ENCODE measurements around the gene CAMKMT. TPM values are rescaled to one million over a fixed set of nuclear protein-coding genes. Genes with fewer than 3 reads are reported as not detected.
A peak's percentile ranks its signal among the peaks of the same experiment; 100 is the strongest.

CAMKMT gene
- total RNA-seq, 1 experiment from 2014 or later = 17.4 TPM

DNA sequence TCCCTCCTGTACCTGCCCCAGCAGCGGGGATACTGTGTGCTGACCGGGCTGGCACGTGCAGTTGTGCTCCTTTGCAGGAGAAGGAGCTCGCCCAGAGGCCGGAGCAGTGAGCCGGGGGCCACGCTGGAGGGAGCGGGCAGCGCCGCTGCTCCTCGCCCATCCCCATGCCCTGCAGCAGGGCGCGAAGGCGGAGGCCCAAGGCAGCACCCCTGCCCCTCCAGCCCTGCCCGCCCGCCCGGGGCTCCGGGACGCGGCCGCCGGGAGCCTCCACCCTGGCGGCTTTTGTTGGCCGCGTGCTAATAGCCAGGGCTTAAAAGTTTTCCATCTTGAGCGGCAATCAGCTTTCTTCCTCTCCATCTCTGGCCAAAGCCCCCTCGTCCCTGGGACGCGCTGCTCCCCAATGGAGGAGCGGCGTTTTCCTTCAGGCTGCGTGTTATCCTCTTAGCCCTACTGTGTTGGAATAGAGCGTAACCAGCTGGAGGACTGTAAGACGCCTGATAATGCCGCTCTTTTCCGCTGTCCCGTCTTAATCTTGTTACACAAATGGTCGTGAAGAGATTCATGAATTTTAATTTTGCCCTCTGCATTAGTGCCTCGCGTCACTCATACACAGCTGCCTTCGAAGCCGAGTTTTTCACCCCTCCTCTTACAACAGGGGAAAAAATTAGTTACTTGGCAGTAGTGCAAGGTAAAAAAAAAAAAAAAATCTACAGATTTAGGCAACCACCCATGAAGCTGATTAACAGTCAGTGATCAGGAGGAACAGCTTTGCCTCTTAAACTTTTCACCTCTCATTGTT is 406.9 kb downstream of the CAMKMT start:
- H3K36me3 Mint-ChIP-seq (ENCODE audit: insufficient read depth in 1 of 3, low read depth in 3 of 3) = no peaks in the 10 kb centered on the region
- Histone ChIP-seq H3K4ac (ENCODE audit: low read depth, low read length) (no peak overlapping the region), H3K4me2 (ENCODE audit: insufficient read depth, insufficient read length, low read length) (peak overlapping the region; percentile 44), H4K5ac (ENCODE audit: insufficient read length, low read depth, low read length) (no peak overlapping the region), H3K79me1 (ENCODE audit: insufficient read depth, low read depth, low read length, poor library complexity, severe bottlenecking) (no peaks in the 10 kb centered on the region), H2AK5ac (ENCODE audit: insufficient read length, low read length) (no peak overlapping the region), H4K91ac (ENCODE audit: insufficient read length, low read depth, low read length) (no peak overlapping the region), H2BK15ac (ENCODE audit: low read depth, low read length) (no peak overlapping the region), H3K18ac (ENCODE audit: insufficient read length, low read depth, low read length) (no peak overlapping the region), H2BK12ac (ENCODE audit: insufficient read length, low read depth, low read length) (no peak overlapping the region), H4K8ac (replicated peaks; ENCODE audit: insufficient read length, low read depth, low read length) (no peak overlapping the region), H3T11ph (ENCODE audit: low read length) (no peak overlapping the region), H3K79me2 (ENCODE audit: insufficient read depth, low read length) (no peaks in the 10 kb centered on the region), H2BK120ac (ENCODE audit: low read depth, low read length, poor library complexity, severe bottlenecking) (no peak overlapping the region), H3K14ac (ENCODE audit: insufficient read depth, low read length) (no peak overlapping the region), H3K27ac (ENCODE audit: insufficient read length, low read depth, low read length) (no peak overlapping the region), H3K4me1 (ENCODE audit: insufficient read depth, low read length) (no peaks in the 10 kb centered on the region; the same call in 1 of the 2 replicates), H2AFZ (ENCODE audit: low read length) (no peak overlapping the region), H3K23ac (ENCODE audit: insufficient read length, low read depth, low read length) (no peak overlapping the region), H3K9ac (ENCODE audit: extremely low read depth, insufficient read length, low read length) (no peak overlapping the region), H2BK5ac (ENCODE audit: insufficient read length, low read length) (no peak overlapping the region), H3K27me3 (ENCODE audit: insufficient read depth, low read length) (peaks cover 7% of the 10 kb centered on the region; the same call in 1 of the 2 replicates), H4K20me1 (ENCODE audit: control insufficient read depth, insufficient read depth, insufficient read length) (no peaks in the 10 kb centered on the region), H3K23me2 (ENCODE audit: insufficient read length, low read depth, low read length, poor library complexity, severe bottlenecking) (no peaks in the 10 kb centered on the region), H2BK20ac (ENCODE audit: low read depth, low read length, poor library complexity, severe bottlenecking) (no peak overlapping the region), H3K56ac (ENCODE audit: insufficient read length, low read depth, low read length) (no peak overlapping the region), H3K9me3 (ENCODE audit: control insufficient read depth, low read depth, low read length) (no peaks in the 10 kb centered on the region)
- TF ChIP-seq, protein P1, sequence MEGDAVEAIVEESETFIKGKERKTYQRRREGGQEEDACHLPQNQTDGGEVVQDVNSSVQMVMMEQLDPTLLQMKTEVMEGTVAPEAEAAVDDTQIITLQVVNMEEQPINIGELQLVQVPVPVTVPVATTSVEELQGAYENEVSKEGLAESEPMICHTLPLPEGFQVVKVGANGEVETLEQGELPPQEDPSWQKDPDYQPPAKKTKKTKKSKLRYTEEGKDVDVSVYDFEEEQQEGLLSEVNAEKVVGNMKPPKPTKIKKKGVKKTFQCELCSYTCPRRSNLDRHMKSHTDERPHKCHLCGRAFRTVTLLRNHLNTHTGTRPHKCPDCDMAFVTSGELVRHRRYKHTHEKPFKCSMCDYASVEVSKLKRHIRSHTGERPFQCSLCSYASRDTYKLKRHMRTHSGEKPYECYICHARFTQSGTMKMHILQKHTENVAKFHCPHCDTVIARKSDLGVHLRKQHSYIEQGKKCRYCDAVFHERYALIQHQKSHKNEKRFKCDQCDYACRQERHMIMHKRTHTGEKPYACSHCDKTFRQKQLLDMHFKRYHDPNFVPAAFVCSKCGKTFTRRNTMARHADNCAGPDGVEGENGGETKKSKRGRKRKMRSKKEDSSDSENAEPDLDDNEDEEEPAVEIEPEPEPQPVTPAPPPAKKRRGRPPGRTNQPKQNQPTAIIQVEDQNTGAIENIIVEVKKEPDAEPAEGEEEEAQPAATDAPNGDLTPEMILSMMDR (conservative IDR thresholded peaks at IDR 0.05) = no peak
- DNase-seq = peak; percentile 46
- WGBS (ENCODE audit: extremely low coverage, insufficient read length, low lambda C conversion rate) = no CpG with 5 or more reads among the region's 42 CpGs
- no peak overlapping the region for H3K27ac Mint-ChIP-seq
- H3K27me3 Mint-ChIP-seq (ENCODE audit: low read depth) = peaks cover 43% of the 10 kb centered on the region
- peak overlapping the region; percentile 61 to 71; a peak in 4 of 5 replicates for H3K4me3 Mint-ChIP-seq
- peaks cover 44 to 56% of the 10 kb centered on the region in 2 experiments for H3K4me1 Mint-ChIP-seq
- H3K9me3 Mint-ChIP-seq = no peaks in the 10 kb centered on the region; a peak in 1 of 5 replicates

Measured in H9 (cell line).